HG03060 (cell line): ENCODE measurements around the gene OR51B6.
A peak's percentile ranks its signal among the peaks of the same experiment; 100 is the strongest.
"Not testable (repeated sequence)": the region's sequence is repeated elsewhere in the genome, so short reads cannot be mapped to it uniquely, and the experiment has no call there.

Experiments
- ATAC-seq: cut with Tn5 transposase; IDR thresholded peaks from one replicate; pipeline ENCODE4 v1.9.1; 2021; ENCODE audit warnings: low read depth, moderate number of reproducible peaks; ENCODE audit not compliant: unreplicated experiment

Gene OR51B6, protein sequence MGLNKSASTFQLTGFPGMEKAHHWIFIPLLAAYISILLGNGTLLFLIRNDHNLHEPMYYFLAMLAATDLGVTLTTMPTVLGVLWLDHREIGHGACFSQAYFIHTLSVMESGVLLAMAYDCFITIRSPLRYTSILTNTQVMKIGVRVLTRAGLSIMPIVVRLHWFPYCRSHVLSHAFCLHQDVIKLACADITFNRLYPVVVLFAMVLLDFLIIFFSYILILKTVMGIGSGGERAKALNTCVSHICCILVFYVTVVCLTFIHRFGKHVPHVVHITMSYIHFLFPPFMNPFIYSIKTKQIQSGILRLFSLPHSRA

DNA sequence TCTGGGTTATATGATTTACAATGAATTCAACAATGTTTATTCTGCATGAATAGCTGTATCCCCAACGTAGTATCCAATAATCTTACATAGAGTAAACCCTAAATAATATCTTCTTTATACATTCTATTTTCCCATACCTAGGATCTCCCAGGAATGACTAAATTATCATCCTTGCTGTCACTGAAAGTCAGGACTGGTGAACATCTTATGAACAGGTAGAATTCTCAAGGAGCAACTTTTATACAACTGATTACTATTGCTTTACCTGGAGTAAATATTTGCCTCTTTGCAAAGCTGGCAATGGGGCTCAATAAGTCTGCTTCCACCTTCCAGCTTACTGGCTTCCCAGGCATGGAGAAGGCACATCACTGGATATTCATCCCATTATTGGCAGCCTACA, at the start of gene OR51B6:
OR51B6 (plus strand) TSS at position 301 of the 400 bp plus-strand sequence; CDS start at position 301, 0 bp downstream.
- no peak for ATAC-seq

DNA sequence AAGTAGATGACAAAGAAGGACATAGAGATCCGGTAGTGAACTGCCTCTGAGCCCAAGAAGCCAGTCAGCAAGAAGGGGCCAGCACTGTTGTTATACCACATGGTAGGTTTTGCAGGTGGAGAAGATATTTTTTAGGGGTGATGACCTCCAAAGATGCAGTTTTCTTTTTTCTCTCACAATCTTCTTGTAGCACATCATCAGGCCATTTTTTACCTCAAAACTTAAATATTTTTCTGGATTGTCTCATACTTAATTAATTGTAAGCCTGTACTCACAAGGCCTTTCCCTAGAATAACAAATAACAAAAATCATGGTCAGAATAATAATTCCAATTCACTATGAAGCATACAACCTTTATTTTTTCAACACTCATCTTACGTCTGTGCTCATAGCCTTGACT, 49.5 kb upstream of the OR51B6 start, which contains the start of gene OR51B4:
OR51B4 (minus strand) TSS at position 101 of the 400 bp plus-strand sequence; CDS start at position 101, 0 bp downstream.
- ATAC-seq = no peak

DNA sequence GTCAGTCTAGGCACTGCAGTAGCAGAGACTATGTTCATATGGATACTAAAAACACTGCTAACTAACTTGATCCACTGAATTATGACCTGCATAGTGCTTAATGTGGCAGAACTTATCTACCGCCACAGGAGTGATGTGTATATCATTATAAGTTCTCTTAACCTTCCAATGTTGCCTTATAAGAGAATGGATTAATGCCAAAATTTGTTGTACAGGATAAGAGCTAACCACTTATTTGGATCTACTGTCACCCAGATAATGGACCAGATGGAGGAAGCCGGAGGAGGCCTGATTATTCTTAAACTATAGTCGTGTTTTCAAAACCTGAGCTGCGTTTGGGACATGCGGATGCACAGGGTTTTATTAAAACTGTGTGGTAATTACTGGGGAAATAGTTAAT, 47.7 kb upstream of the OR51B6 start:
- no peak for ATAC-seq

DNA sequence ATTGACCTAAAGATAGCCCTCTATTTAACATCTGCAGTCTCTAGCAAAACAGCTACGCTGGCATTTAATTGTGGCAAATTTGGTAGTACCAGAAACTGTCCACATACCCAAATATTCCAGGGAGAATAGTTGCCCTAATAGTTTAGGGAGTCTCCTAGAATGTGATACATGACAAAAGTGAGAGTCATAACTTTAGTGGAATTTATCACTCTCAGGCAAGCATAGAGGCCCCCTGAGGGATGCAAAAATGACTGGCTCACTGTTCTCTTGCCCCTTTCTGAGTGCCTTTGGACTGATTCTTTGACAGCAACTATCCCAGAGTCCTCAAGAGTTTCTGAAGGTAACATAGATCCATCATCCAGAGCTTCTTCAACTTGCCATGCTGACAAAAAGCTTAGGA, 47.3 kb upstream of the OR51B6 start:
- no peak for ATAC-seq

DNA sequence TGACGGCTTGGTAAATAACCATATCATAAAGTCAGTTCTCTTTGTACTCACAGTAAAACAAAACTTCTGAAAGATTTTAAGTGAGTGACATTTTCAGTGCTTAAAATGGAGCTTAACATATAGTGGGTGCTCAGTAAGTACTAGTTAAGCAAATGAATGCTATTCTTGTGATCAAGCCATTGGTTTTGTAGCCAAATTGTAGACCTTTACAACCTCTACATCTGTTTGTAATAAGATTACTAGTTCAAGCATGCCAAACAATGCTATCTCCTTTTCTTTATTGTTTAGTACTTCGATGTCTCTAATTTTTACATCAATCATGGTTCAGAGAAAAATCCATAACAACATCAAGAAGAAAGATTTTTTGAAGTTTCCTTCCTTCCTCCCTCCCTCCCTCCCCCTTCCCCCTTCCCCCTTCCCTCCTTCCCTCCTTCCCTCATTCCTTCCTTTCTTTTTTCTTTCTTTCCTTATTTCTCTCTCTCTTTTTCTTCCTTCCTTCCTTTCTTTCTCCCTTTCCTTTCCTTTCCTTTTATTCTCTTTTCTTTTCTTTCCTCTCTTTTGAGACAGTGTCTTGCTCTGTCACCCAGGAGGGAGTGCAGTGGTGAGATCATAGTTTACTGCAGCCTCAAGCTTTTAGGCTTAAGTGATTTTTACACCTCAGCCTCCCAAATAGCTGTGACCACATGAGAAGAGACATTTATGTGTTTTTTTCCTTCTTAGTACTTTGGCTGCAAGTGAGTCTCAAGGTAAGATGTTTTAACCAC, 43.9 kb upstream of the OR51B6 start:
- no peak for ATAC-seq

DNA sequence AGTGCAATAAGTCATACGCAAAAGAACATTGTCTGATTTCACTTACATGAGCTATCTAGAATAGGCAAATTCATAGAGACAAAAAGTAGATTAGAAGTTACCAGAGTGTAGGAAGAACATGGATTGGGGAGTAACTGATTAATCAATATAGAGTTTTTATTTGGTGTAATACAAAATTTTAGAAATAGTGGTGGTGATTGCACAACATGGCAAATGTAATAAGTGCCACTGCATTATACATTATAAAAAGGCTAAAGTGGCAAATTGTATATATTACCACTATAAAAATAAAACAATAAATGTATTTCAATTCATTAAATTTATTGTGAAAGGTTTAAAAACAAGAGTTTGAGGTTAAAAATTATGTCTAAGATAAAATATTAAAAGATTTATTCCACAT, 40.9 kb upstream of the OR51B6 start:
- no peak for ATAC-seq

DNA sequence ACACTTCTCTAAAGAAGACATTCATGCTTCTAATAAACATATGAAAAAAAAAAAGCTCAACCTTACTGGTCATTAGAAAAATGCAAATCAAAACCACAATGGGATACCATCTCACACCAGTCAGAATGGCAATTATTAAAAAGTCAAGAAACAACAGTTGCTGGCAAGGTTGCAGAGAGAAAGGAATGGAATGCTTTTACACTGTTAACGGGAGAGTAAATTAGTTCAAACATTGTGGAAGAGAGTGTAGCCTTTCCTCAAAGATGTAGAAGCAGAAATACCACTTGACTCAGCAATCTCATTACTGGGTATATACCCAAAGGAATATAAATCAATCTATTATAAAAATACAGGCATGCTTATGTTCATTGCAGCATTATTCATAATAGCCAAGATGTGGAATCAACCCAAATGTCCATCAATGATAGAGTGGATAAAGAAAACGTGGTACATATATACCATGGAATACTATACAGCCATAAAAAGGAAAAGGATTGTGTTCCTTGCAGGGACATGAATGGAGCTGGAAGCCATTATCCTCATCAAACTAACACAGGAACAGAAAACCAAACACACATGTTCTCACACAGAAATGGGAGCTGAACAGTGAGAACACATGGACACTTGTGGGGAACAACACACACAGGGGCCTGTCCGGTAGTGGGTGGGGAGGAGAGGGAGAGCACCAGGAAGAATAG, 37.8 kb upstream of the OR51B6 start:
- ATAC-seq = not testable (repeated sequence)

DNA sequence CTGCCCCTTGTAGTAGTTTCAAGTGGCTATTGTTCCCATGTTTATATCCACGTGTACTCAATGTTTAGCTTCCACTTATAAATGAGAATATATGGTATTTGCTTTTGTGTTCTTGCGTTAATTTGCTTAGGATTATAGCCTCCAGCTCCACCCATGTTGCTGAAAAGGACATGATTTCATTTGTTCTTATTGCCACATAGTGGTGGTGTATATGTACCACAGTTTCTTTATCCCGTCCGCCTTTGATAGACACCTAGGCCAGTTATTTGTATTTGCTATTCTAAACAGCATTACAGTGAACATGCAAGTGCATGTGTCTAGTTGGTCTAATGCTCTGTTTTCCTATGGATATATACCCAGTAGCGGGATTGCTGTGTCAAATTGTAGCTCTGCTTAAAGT, 34.0 kb upstream of the OR51B6 start:
- ATAC-seq = no peak

DNA sequence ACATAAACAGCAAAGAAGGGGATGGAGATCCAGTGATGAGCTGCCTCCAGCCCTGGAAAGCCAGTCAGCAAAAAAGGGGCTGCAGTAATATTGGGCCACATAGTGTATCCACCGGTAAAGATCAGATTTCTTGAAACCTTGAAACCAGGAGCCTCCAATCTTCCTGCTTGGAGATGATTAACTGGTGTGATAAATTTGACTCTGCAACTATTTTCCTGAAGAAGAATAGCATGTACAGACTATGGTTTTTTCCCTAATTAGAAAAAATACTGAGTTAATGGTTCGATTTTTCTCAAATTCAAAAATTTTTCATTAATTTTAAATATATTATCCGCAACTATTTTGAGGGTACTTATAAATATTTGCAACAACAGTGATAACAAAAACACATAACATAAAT, 27.1 kb upstream of the OR51B6 start, which contains the start of gene OR51B2:
OR51B2 (minus strand) TSS at position 101 of the 400 bp plus-strand sequence; CDS start at position 101, 0 bp downstream.
- ATAC-seq = no peak

DNA sequence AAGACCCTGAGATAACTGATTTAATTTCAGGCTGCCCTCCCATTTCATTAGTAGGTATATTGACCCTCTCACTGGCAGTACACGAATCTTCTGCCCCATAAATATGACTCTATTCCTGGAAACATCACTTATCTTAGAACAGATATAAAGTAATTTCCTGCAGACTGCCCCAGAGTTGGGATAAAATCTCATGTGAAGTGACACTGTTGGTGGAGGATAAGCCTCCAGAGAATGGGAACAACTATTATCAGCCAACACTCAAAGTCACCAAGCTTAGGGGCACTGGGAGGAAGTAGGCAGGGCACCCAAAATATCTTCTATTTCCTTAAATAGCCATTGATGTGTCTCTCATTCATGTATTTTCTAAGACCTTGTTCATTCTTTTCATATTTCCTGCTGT, 16.1 kb upstream of the OR51B6 start:
- ATAC-seq = no peak

DNA sequence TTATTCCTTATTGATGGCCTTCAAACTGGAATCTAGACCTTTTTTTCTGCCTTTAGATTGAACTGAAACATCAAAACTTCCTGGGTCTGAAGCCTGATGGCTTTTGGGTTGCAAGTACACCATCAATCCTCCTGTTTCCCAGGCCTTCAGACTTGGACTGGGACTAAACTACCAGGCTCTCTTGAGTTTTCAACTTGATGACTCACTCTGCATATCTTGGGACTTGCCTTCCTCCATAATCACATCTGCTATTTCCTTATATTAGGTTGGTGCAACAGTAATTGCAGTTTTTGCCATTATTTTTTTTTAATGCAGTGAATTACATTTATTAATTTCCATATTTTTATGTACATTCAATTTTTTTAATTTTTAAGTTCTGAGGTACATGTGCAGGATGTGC, 15.0 kb upstream of the OR51B6 start:
- ATAC-seq = no peak

DNA sequence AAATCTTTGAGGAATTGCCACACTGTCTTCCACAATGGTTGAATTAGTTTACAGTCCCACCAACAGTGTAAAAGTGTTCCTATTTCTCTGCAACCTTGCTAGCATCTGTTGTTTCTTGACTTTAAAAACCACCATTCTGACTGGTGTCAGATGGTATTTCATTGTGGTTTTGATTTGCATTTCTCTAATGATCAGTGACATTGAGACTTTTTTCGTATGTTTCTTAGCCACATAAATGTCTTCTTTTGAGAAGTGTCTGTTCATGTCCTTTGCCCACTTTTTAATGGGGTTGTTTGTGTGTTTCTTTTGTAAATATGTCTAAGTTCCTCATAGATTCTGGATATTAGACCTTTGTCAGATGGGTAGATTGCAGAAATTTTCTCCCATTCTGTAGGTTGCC, 14.1 kb upstream of the OR51B6 start:
- not testable (repeated sequence) for ATAC-seq

DNA sequence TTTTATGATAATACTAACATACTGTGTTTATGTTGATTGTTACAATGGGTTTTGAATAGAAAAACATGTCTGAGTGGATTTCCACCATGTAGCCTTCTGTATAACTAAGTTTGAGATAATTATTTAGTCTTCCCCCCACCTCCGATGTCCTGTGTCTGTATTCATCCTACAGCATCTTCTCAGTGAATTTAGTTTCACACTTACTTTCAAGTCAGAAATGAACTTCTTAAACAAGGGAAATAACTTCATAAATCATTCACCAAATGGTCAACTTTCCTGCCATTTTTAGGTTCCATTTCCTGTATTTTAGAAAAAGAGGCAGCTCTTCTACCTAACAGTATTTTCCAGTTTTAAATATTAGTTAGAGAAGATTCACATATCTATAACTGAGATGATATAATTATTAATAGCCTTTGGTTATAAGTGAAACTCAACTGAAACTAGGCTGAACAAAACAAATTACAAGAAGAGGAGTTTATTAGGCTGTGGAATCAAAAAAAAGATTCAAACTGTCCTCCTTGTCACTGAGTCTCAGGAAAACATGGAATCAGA, 11.5 kb upstream of the OR51B6 start:
- ATAC-seq = peak; percentile 59

DNA sequence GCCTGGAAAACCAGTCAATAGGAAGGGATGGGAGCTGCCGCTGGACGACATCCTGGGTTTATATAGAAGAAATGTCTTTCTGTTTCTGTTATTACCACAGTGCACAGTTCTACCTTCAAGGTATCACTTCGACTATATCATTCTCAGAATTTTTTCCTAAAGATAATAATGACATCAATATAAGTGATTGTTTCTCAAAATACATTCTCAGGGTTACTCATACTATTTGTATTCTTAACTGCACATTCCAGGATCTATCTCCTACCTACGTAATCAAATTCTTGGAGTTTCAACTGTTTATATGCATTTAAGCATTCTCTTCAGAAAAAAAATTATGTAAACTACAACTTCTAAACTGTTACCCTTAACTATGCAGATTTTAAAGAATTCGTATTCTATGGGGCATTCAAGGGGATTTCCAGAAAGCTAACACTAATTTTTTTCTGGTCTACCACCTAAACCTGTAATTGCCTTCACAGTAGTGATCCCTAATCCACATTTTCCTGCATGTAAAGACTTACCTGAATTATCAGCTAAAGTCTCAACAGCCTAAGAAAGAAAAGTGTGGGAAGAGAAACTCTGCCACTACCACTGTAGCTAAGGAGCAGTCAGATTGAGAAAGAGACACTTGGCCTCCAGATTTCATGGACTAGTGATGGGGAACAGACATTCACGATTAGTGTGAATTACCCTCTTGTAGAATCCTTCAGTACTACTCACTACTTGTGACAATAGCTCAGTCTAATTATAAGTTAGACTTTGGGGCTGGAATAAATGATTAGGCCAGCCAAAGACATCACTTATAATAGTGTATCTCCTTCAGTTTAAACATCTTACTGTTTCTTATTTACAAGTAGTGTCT, 7.6 kb upstream of the OR51B6 start, which contains the start of gene OR51B5:
OR51B5 (minus strand) TSS at position 51 of the 862 bp plus-strand sequence; CDS start at position 51, 0 bp downstream.
- ATAC-seq = no peak

DNA sequence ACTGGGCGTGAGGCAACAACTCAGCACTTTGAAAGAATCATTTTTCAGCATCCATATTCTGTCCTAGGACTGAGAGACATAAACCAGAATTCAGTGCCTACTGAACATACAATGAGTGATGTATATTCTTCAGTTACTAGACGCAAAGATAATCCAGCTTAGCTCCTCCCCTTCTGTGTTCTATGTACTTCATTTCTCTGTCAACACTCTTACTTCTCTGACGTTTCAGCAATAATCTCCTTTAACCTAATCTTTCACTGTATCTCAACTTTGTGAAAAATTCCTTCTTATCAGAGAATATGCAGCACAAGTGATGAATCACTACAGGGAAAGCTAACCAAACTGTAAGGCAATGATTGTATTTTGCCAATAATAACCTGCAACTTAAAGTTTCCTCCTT, 5.5 kb upstream of the OR51B6 start:
- no peak for ATAC-seq

DNA sequence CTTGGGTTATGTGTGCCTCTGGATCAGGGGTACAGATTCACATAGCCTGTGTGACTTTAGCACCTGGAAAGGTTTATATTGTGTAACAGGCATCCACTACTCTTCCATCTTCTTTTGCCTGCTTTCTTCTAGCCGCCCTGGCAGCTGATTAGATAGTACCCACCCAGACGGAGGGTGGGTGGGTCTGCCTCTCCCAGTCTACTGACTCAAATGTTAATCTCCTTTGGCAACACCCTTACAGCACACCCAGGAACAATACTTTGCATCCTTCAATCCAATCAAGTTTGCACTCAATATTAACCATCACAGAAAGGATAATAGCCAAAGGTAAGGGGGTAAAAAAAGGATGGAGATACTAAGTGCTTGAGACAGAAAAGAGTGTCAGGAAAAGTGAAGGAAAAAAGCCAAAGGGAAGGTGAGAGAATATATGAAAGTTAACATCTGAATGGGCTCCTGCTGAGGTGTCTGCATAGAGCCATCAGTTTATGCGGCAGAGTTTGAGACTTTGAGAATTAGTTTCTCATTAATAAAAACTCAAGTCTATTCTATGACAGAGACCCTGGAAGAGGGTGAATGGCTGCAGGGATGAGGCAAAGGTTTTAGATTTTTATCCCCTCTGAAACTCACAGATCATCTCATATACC, 2.6 kb upstream of the OR51B6 start:
- no peak for ATAC-seq

DNA sequence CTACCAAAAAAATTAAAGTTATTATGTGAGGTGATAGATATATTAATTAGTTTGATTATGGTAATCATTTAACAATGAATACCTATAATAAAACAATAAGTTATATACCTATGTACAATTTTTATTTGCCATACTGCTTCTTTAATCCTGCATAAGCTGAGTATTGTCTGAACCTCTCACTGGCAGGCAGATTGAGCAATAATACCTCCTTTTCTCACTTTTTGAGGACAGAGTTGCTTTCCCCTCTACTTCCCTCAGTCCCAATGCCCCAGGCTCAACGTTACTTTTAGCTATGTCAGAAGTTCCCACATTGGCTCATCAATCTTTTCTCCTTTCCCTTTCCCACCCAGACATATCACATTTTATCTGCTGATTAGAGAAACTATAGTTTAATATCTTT, 1.8 kb upstream of the OR51B6 start:
- ATAC-seq = no peak

DNA sequence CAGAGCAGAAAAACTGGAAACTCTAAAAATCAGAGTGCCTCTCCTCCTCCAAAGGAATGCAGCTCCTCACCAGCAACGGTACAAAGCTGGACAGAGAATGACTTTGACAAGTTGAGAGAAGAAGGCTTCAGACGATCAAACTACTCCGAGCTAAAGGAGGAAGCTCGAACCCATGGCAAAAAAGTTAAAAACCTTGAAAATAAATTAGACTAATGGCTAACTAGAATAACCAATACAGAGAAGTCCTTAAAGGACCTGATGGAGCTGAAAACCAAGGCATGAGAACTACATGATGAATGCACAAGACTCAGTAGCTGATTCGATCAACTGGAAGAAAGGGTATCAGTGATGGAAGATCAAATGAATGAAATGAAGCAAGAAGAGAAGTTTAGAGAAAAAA, 4.7 kb downstream of the OR51B6 start:
- not testable (repeated sequence) for ATAC-seq

DNA sequence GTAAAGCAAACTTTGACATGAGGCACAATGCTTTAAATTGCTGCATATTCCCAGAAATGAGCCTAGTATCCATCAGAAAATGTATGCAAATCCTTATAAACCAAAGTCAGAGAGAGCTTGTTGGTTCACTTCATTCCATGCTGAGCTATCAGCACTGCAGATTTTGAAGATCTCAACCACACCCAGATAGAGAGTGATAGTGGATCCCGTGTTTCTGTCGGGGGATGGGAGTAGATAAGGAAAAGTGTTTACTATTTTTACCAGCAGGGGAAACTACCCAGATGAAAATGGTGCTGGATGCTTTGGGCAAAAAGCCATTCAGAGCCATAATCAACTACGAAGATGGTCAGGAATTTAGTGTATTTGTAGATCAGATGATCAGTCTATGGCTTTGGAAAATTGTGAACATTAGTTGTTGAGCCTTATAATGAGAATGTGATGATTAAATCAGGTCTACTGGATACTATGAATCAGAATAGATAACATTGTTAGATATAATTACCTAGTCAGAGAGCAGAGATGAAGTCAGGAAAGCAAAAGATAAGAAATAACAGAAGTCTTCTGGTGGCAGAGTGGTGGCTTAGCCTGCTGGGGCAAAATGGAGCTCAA, 10.8 kb downstream of the OR51B6 start:
- no peak for ATAC-seq
